Measurements from ENCODE around the gene LRRC74A.

LRRC74A gene

GRCh38 chr14:76917158-76917596, 91.0 kb downstream of the LRRC74A start (continued):
- TF ChIP-seq TSHZ2 (CRISPR knock-in tag; IDR thresholded peaks at IDR 0.05), result no peak
- TF ChIP-seq RARB (CRISPR knock-in tag; IDR thresholded peaks at IDR 0.05), result no peak
- TF ChIP-seq ARNTL (CRISPR knock-in tag; IDR thresholded peaks at IDR 0.05; ENCODE audit: borderline replicate concordance, low read depth), result no peak
- no peak for TF ChIP-seq ZNF565 (CRISPR knock-in tag; conservative IDR thresholded peaks at IDR 0.05; ENCODE audit: low read depth)
- TF ChIP-seq ISL1 (CRISPR knock-in tag; IDR thresholded peaks at IDR 0.05), result no peak

GRCh38 chr14:76917745-76918255, 91.6 kb downstream of the LRRC74A start:
- TF ChIP-seq TCF4 (CRISPR knock-in tag; IDR thresholded peaks at IDR 0.05; ENCODE audit: borderline replicate concordance), result no peak
- no peak for TF ChIP-seq ZC3H10 (CRISPR knock-in tag; IDR thresholded peaks at IDR 0.05)
- no peak for TF ChIP-seq PATZ1 (CRISPR knock-in tag; IDR thresholded peaks at IDR 0.05; ENCODE audit: borderline replicate concordance)
- no peak; the same call in 1 of the 2 replicates for TF ChIP-seq GLIS3 (CRISPR knock-in tag; IDR thresholded peaks at IDR 0.05)
- TF ChIP-seq ZNF565 (CRISPR knock-in tag; conservative IDR thresholded peaks at IDR 0.05; ENCODE audit: low read depth), result no peak
- TF ChIP-seq ISL1 (CRISPR knock-in tag; IDR thresholded peaks at IDR 0.05), result no peak
- no peak for TF ChIP-seq RARB (CRISPR knock-in tag; IDR thresholded peaks at IDR 0.05)
- TF ChIP-seq SNAI2 (CRISPR knock-in tag; IDR thresholded peaks at IDR 0.05), result no peak
- TF ChIP-seq ZFP3 (CRISPR knock-in tag; IDR thresholded peaks at IDR 0.05), result no peak
- no peak for TF ChIP-seq ZNF70 (CRISPR knock-in tag; IDR thresholded peaks at IDR 0.05)
- TF ChIP-seq ZNF8 (CRISPR knock-in tag; IDR thresholded peaks at IDR 0.05), result no peak
- no peak for TF ChIP-seq PPARA (CRISPR knock-in tag; IDR thresholded peaks at IDR 0.05; ENCODE audit: borderline replicate concordance)
- TF ChIP-seq CSRNP3 (CRISPR knock-in tag; IDR thresholded peaks at IDR 0.05), result no peak
- TF ChIP-seq ZFP30 (CRISPR knock-in tag; IDR thresholded peaks at IDR 0.05), result no peak
- TF ChIP-seq POU6F1 (CRISPR knock-in tag; IDR thresholded peaks at IDR 0.05; ENCODE audit: borderline replicate concordance, low read depth), result no peak
- no peak for TF ChIP-seq TOX (CRISPR knock-in tag; IDR thresholded peaks at IDR 0.05; ENCODE audit: borderline replicate concordance)
- ATAC-seq, result peak; percentile 1; the same call in 2 of the 3 replicates

GRCh38 chr14:76918256-76918781, 92.1 kb downstream of the LRRC74A start:
- TF ChIP-seq GLIS3 (CRISPR knock-in tag; IDR thresholded peaks at IDR 0.05) (no peak), PATZ1 (CRISPR knock-in tag; IDR thresholded peaks at IDR 0.05; ENCODE audit: borderline replicate concordance) (peak; percentile 57; the same call in 1 of the 2 replicates), TOX (CRISPR knock-in tag; IDR thresholded peaks at IDR 0.05; ENCODE audit: borderline replicate concordance) (no peak), SNAI2 (CRISPR knock-in tag; IDR thresholded peaks at IDR 0.05) (peak; percentile 40; the same call in 1 of the 2 replicates), ISL1 (CRISPR knock-in tag; IDR thresholded peaks at IDR 0.05) (peak; percentile 41; the same call in 1 of the 2 replicates), ESRRG (CRISPR knock-in tag; IDR thresholded peaks at IDR 0.05) (no peak), ZFP3 (CRISPR knock-in tag; IDR thresholded peaks at IDR 0.05) (peak; percentile 71; the same call in 1 of the 2 replicates)
- peak; percentile 61 for ATAC-seq

Data from SK-N-SH treated with all-trans-retinoic acid at 6 μM for 48 hours (cell line).